DOHH2 (cell line): ENCODE measurements around the gene CPA3.

Experiments used
- H3F3A ChIP-seq: fragments of 200-600 bp; sonication (generic), shearing (Covaris generic); 2 replicates; pipeline ENCODE4 v1.6.0; 2016; ENCODE audit warnings: antibody characterized with exemption, mild to moderate bottlenecking; ENCODE audit not compliant: control insufficient read depth, insufficient read depth
- H3K27ac ChIP-seq: fragments of 200-600 bp; sonication (generic); 2 replicates; pipeline ENCODE4 v1.5.1; 2014; ENCODE audit warnings: low read depth, mild to moderate bottlenecking, low read length, moderate library complexity
- H3K27me3 ChIP-seq: fragments of 200-600 bp; sonication (generic); 2 replicates; pipeline ENCODE4 v1.6.1; 2014; ENCODE audit warnings: mild to moderate bottlenecking, low read length, mixed read lengths; ENCODE audit not compliant: control insufficient read depth
- H3K36me3 ChIP-seq: fragments of 200-600 bp; sonication (generic); 2 replicates; pipeline ENCODE4 v1.6.1; 2014; ENCODE audit warnings: mild to moderate bottlenecking, low read length, moderate library complexity, mixed read lengths; ENCODE audit not compliant: control insufficient read depth
- H3K4me1 ChIP-seq: fragments of 200-600 bp; sonication (generic); 2 replicates; pipeline ENCODE4 v1.6.1; 2014; ENCODE audit warnings: mild to moderate bottlenecking, low read length, mixed read lengths; ENCODE audit not compliant: control insufficient read depth
- H3K4me2 ChIP-seq: fragments of 200-600 bp; sonication (generic); 2 replicates; pipeline ENCODE4 v1.6.0; 2014; ENCODE audit warnings: mild to moderate bottlenecking, low read length, moderate library complexity
- H3K4me3 ChIP-seq: fragments of 200-600 bp; sonication (generic); 2 replicates; pipeline ENCODE4 v1.5.1; 2014; ENCODE audit warnings: mild to moderate bottlenecking, low read length, mixed read lengths
- H3K79me2 ChIP-seq: fragments of 200-600 bp; sonication (generic); 2 replicates; pipeline ENCODE4 v1.6.1; 2014; ENCODE audit warnings: mild to moderate bottlenecking, low read length, mixed read lengths; ENCODE audit not compliant: control insufficient read depth
- H3K9me2 ChIP-seq: fragments of 200-600 bp; sonication (generic); replicated peaks from 2 replicates; pipeline ENCODE4 v1.6.1; 2014; ENCODE audit warnings: mild to moderate bottlenecking, low read length, mixed read lengths; ENCODE audit not compliant: control insufficient read depth
- H3K9me3 ChIP-seq: fragments of 200-600 bp; sonication (generic); 2 replicates; pipeline ENCODE4 v1.6.1; 2014; ENCODE audit warnings: antibody characterized with exemption, low read length, mixed read lengths; ENCODE audit not compliant: control insufficient read depth, insufficient read depth
- H4K20me1 ChIP-seq: fragments of 200-600 bp; sonication (generic); 2 replicates; pipeline ENCODE4 v1.6.0; 2014; ENCODE audit warnings: low read depth, mild to moderate bottlenecking, antibody characterized with exemption, low read length, moderate library complexity; ENCODE audit not compliant: control insufficient read depth, insufficient read depth
- EZH2phosphoT487 ChIP-seq: fragments of 200-600 bp; sonication (generic); IDR thresholded peaks from 2 replicates; pipeline ENCODE4 v1.6.1; 2017; ENCODE audit warnings: borderline replicate concordance, mild to moderate bottlenecking, antibody characterized with exemption, low read length, moderate library complexity, mixed read lengths
- TF ChIP-seq, protein P1 (sequence below): fragments of 200-600 bp; sonication (generic); IDR thresholded peaks from one replicate; pipeline ENCODE4 v1.5.1; 2014; ENCODE audit warnings: antibody characterized with exemption, mild to moderate bottlenecking, low read depth, low read length; ENCODE audit not compliant: poor library complexity, severe bottlenecking

Gene CPA3

GRCh38 chr3:148881286-148881685, 16.2 kb downstream of the CPA3 start:
- no peaks in the 10 kb centered on the region for H3F3A ChIP-seq
- TF ChIP-seq EZH2phosphoT487 = no peak
- TF ChIP-seq, protein P1, sequence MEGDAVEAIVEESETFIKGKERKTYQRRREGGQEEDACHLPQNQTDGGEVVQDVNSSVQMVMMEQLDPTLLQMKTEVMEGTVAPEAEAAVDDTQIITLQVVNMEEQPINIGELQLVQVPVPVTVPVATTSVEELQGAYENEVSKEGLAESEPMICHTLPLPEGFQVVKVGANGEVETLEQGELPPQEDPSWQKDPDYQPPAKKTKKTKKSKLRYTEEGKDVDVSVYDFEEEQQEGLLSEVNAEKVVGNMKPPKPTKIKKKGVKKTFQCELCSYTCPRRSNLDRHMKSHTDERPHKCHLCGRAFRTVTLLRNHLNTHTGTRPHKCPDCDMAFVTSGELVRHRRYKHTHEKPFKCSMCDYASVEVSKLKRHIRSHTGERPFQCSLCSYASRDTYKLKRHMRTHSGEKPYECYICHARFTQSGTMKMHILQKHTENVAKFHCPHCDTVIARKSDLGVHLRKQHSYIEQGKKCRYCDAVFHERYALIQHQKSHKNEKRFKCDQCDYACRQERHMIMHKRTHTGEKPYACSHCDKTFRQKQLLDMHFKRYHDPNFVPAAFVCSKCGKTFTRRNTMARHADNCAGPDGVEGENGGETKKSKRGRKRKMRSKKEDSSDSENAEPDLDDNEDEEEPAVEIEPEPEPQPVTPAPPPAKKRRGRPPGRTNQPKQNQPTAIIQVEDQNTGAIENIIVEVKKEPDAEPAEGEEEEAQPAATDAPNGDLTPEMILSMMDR = no peak
- H3K4me2 ChIP-seq = no peak overlapping the region
- H3K27ac ChIP-seq = no peak overlapping the region
- H3K4me1 ChIP-seq = no peaks in the 10 kb centered on the region
- no peaks in the 10 kb centered on the region for H3K79me2 ChIP-seq
- no peaks in the 10 kb centered on the region for H3K9me2 ChIP-seq
- H3K36me3 ChIP-seq = no peaks in the 10 kb centered on the region
- H3K27me3 ChIP-seq = peaks cover 2% of the 10 kb centered on the region; the same call in 1 of the 2 replicates
- no peaks in the 10 kb centered on the region for H4K20me1 ChIP-seq
- H3K9me3 ChIP-seq = no peaks in the 10 kb centered on the region
- H3K4me3 ChIP-seq = no peak overlapping the region

GRCh38 chr3:148882288-148882687, 17.2 kb downstream of the CPA3 start:
- H3K79me2 ChIP-seq = no peaks in the 10 kb centered on the region

GRCh38 chr3:148883163-148883562, 18.1 kb downstream of the CPA3 start:
- Histone ChIP-seq H3K27ac (no peak overlapping the region), H3K4me3 (no peak overlapping the region), H3F3A (no peaks in the 10 kb centered on the region), H3K9me2 (no peaks in the 10 kb centered on the region), H4K20me1 (no peaks in the 10 kb centered on the region), H3K36me3 (no peaks in the 10 kb centered on the region), H3K9me3 (no peaks in the 10 kb centered on the region), H3K79me2 (no peaks in the 10 kb centered on the region), H3K4me1 (no peaks in the 10 kb centered on the region), H3K27me3 (peaks cover under 1% of the 10 kb centered on the region; the same call in 1 of the 2 replicates), H3K4me2 (no peak overlapping the region)
- no peak for TF ChIP-seq EZH2phosphoT487
- TF ChIP-seq, protein P1 = no peak

More at GRCh38 chr3:148882288-148882687, 17.2 kb downstream of the CPA3 start:
- Histone ChIP-seq H3K4me2 (no peak overlapping the region), H3F3A (no peaks in the 10 kb centered on the region), H3K4me1 (no peaks in the 10 kb centered on the region), H3K4me3 (no peak overlapping the region), H3K36me3 (no peaks in the 10 kb centered on the region), H4K20me1 (no peaks in the 10 kb centered on the region), H3K9me3 (no peaks in the 10 kb centered on the region), H3K27ac (no peak overlapping the region), H3K27me3 (peaks cover 2% of the 10 kb centered on the region; the same call in 1 of the 2 replicates), H3K9me2 (no peaks in the 10 kb centered on the region)
- TF ChIP-seq EZH2phosphoT487 = no peak
- TF ChIP-seq, protein P1 = no peak

DNA sequence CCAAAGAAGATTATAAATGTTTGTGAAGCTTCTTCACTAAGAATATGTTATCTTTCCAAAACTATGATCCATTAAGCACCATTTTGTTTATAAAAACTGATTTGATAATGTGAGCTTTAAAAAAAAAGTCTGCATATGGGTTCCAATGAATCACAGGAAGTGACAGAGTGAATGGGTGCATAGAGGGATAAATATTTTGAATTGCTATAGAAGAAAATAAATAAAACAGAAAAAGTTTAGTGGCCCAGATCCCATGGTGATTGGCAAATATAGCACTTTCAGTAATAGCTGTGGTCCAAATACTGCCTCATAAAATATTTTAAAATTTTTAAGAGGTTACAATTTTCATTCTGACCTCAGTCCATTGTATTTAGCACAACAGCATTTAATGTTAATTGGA, 19.2 kb downstream of the CPA3 start:
- Histone ChIP-seq H3K79me2 (no peaks in the 10 kb centered on the region), H4K20me1 (no peaks in the 10 kb centered on the region), H3K9me2 (no peaks in the 10 kb centered on the region), H3K27ac (no peak overlapping the region), H3F3A (no peaks in the 10 kb centered on the region), H3K27me3 (no peaks in the 10 kb centered on the region; the same call in 1 of the 2 replicates), H3K4me3 (no peak overlapping the region), H3K4me2 (no peak overlapping the region), H3K4me1 (no peaks in the 10 kb centered on the region), H3K36me3 (no peaks in the 10 kb centered on the region), H3K9me3 (no peaks in the 10 kb centered on the region)
- TF ChIP-seq, protein P1 = no peak
- no peak for TF ChIP-seq EZH2phosphoT487
